K562 (cell line): ENCODE data around the gene GLIS1. TPM values are rescaled to one million over a fixed set of nuclear protein-coding genes. Genes with fewer than 3 reads are reported as not detected.

Experiments used
- ATAC-seq: fragments of 200-7000 bp; cut with Tn5 transposase; 3 replicates; pipeline ENCODE4 v1.9.1; 2020; ENCODE audit warnings: moderate library complexity
- BruUV-seq: library from RNA; stranded (reverse); fragments of 400-500 nt; replicated peaks from 2 replicates; lab custom pipeline; 2021; lab: Mats Ljungman, UMichigan
- CTCF ChIA-PET: fragments of 300-600 bp; formaldehyde crosslinking; extraction: SDS; loops from one replicate; lab custom pipeline; 2021; ENCODE audit warnings: low intra/inter-chr PET ratio; lab: Yijun Ruan, JAX
- POLR2A ChIA-PET: fragments of 300-600, 350-650 bp; sonication (Branson Sonifier 250); formaldehyde crosslinking; extraction: SDS; loops from one replicate; lab custom pipeline; 2021; ENCODE audit warnings: antibody characterized with exemption, inconsistent platforms; lab: Yijun Ruan, JAX
- DNase-seq, 4 experiments: peaks; one replicate each; pipeline versions ENCODE4 v3.0.0 to v3.0.0-alpha.2; 2011 to 2018; ENCODE audit warnings: low spot score in 3 of 4, mixed read lengths in 3 of 4; ENCODE audit errors: extremely low read depth in 1 of 4
- FAIRE-seq: peaks from 2 replicates; lab custom pipeline; 2011; peaks lifted over from hg19 to GRCh38; lab: Jason Lieb, UNC
- H2AFZ ChIP-seq: 2 replicates; pipeline ENCODE4 v1.6.0; 2011; ENCODE audit warnings: low read depth, low read length, control low read depth, inconsistent platforms
- H3K27ac ChIP-seq: fragments of 200-600 bp; 3 replicates; pipeline ENCODE4 v1.8.0; 2011; ENCODE audit warnings: low read depth, mild to moderate bottlenecking, control low read depth, inconsistent platforms, low read length, moderate library complexity, mixed read lengths; ENCODE audit errors: extremely low read depth
- H3K27me3 ChIP-seq, 2 experiments: fragments of 300-600 bp in 1 of 2; 2 replicates in 1 of 2; 3 replicates in 1 of 2; pipeline versions ENCODE4 v1.6.0 to v1.8.0; 2011; ENCODE audit warnings: inconsistent platforms in 2 of 2, low read length in 2 of 2, mild to moderate bottlenecking in 1 of 2, mixed read lengths in 1 of 2, moderate library complexity in 1 of 2; ENCODE audit not compliant: control insufficient read depth in 2 of 2, insufficient read depth in 2 of 2
- H3K36me3 ChIP-seq: fragments of 300-600 bp; 3 replicates; pipeline ENCODE4 v1.8.0; 2011; ENCODE audit warnings: mild to moderate bottlenecking, low read length, inconsistent platforms; ENCODE audit not compliant: control insufficient read depth, insufficient read depth
- H3K4me1 ChIP-seq, 2 experiments: fragments of 200-600 bp in 1 of 2; replicated peaks in 1 of 2; 2 replicates in 1 of 2; 3 replicates in 1 of 2; pipeline versions ENCODE4 v1.5.1 to v1.8.0; 2011; ENCODE audit warnings: inconsistent platforms in 2 of 2, low read length in 2 of 2, mild to moderate bottlenecking in 1 of 2, mixed read lengths in 1 of 2, moderate library complexity in 1 of 2; ENCODE audit not compliant: control insufficient read depth in 2 of 2, insufficient read depth in 2 of 2
- H3K4me2 ChIP-seq: 2 replicates; pipeline ENCODE4 v1.6.1; 2011; ENCODE audit warnings: low read length, control low read depth, inconsistent platforms, mixed read lengths; ENCODE audit not compliant: insufficient read depth
- H3K4me3 ChIP-seq: fragments of 200-600 bp; sonication (generic), shearing (Covaris generic); 2 replicates; pipeline ENCODE4 v1.5.1; 2016; ENCODE audit warnings: control low read depth, inconsistent platforms
- H3K79me2 ChIP-seq: fragments of 200-600 bp; 3 replicates; pipeline ENCODE4 v1.8.0; 2011; ENCODE audit warnings: low read length, inconsistent platforms; ENCODE audit not compliant: control insufficient read depth, insufficient read depth
- H3K9ac ChIP-seq, 2 experiments: 2 replicates each; pipeline versions ENCODE4 v1.6.0 to v1.6.1; 2011; ENCODE audit warnings: low read depth in 2 of 2, low read length in 2 of 2, control low read depth in 1 of 2, inconsistent platforms in 1 of 2, mild to moderate bottlenecking in 1 of 2, mixed read lengths in 1 of 2; ENCODE audit not compliant: insufficient read depth in 1 of 2
- H3K9me1 ChIP-seq: one replicate; pipeline ENCODE4 v1.6.0; 2011; ENCODE audit warnings: inconsistent platforms, mild to moderate bottlenecking, low read length, moderate library complexity; ENCODE audit not compliant: control insufficient read depth, insufficient read depth
- H3K9me3 ChIP-seq: replicated peaks from 2 replicates; pipeline ENCODE4 v1.5.1; 2011; ENCODE audit warnings: low read depth, low read length, inconsistent platforms; ENCODE audit not compliant: control insufficient read depth, insufficient read depth
- H4K20me1 ChIP-seq: replicated peaks from 2 replicates; pipeline ENCODE4 v1.6.1; 2011; ENCODE audit warnings: low read length, inconsistent platforms, mixed read lengths; ENCODE audit not compliant: control insufficient read depth, insufficient read depth
- ETV6 ChIP-seq, 3 experiments: fragments of 150-350 bp in 1 of 3; sonication (generic) in 1 of 3; formaldehyde crosslinking in 1 of 3; IDR thresholded peaks; 2 replicates each; pipeline versions ENCODE4 v1.6.1 to v1.8.0; 2014 to 2022; ENCODE audit warnings: borderline replicate concordance in 2 of 3, low read depth in 2 of 3, antibody characterized with exemption in 1 of 3, low read length in 1 of 3, mild to moderate bottlenecking in 1 of 3, missing genetic modification reagents in 1 of 3
- FOS ChIP-seq: IDR thresholded peaks from 3 replicates; pipeline ENCODE4 v1.6.1; 2011; ENCODE audit not compliant: insufficient read length; ENCODE audit errors: extremely low read depth
- ZNF212 ChIP-seq: fragments of 450-650 bp; formaldehyde crosslinking; IDR thresholded peaks from 2 replicates; pipeline ENCODE4 v1.4.0; 2020; ENCODE audit warnings: mild to moderate bottlenecking
- WGBS: fragments of 100-300 bp; shearing (Covaris generic); methylation state at CpG from one replicate; pipeline ENCODE4 v1.1.6; 2016; ENCODE audit warnings: low coverage, mixed read lengths; ENCODE audit not compliant: insufficient coverage; ENCODE audit errors: missing lambda C conversion rate; 5-methylcytosine and 5-hydroxymethylcytosine counted together
- in situ Hi-C: fragments of 300-500 bp; cut with MboI; formaldehyde crosslinking; loops from 4 replicates; pipeline ENCODE4 v1.15.0; 2018; ENCODE audit warnings: inconsistent platforms, mixed read lengths
- intact Hi-C: fragments of 100-400 bp; cut with micrococcal nuclease; formaldehyde crosslinking; loops from 2 replicates; pipeline ENCODE4 v1.14.2; 2022
- polyA plus RNA-seq, 8 experiments: library from polyadenylated mRNA; depleted of rRNA in 4 of 8; stranded (reverse) in 5 of 8; unstranded in 3 of 8; fragments of >200 nt; fragmentation: Nextera tagmentation in 2 of 8; fragmentation: Illumina TruSeq in 1 of 8; extraction: Ambion mirVana in 2 of 8; extraction: Trizol in 1 of 8; gene quantifications; 2 replicates each; pipeline versions ENCODE4 v1.2.1 to v1.2.3, GENCODE V29; 2011 to 2014; ENCODE audit warnings: inconsistent platforms in 1 of 8, missing spikeins in 1 of 8
- total RNA-seq, 7 experiments: library from RNA; depleted of rRNA in 6 of 7; stranded (reverse); fragments of >200 nt in 6 of 7; fragmentation: Illumina TruSeq in 2 of 7; extraction: Trizol in 2 of 7; gene quantifications; 2 replicates each; pipeline versions ENCODE4 v1.2.1 to v1.2.3, GENCODE V29; 2011 to 2021; ENCODE audit warnings: low replicate concordance in 1 of 7
- TF ChIP-seq, protein P1 (sequence below), 2 experiments: fragments of 450-650 bp in 1 of 2; sonication (generic) in 1 of 2; formaldehyde crosslinking in 1 of 2; IDR thresholded peaks; 2 replicates each; pipeline versions ENCODE4 v1.7.1 to v1.9.0; 2016 to 2022; ENCODE audit warnings: inconsistent platforms in 1 of 2, mild to moderate bottlenecking in 1 of 2, missing genetic modification reagents in 1 of 2

Gene GLIS1
- total and polyA plus RNA-seq, 9 of the 15 experiments (the other 6 are each of a cell fraction or from before 2014, with no cell fraction given), result not detected

DNA sequence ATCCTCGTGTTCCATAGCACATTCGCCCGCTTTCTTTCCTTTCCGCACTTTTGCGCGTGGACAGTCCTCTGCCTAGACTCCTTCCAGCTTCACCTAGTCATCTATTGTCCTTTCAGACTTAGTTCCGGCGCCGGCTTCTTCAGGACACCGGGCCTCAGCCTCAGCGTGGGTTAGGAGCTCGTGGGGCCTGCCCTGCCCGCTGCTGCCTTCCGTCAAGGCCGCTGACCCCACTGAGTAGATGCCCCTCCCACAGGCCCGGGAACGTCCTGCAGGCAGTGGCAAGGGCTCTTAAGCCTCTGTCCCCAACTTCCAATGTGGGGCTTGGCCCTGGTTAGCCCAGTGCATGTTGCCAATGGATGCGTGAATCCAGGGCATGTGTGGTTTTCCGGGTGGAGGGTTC, 268.4 kb downstream of the GLIS1 start:
- WGBS, result 35% methylated on average over 17 of the region's 19 CpGs
- Histone ChIP-seq H3K79me2 (no peaks in the 10 kb centered on the region), H3K4me2 (no peak overlapping the region), H3K27ac (no peak overlapping the region), H3K36me3 (no peaks in the 10 kb centered on the region), H3K9me3 (no peaks in the 10 kb centered on the region), H3K27me3 (peaks cover 19 to 60% of the 10 kb centered on the region in 2 experiments; a peak in 4 of 5 replicates), H3K4me1 (peaks cover 0 to 9% of the 10 kb centered on the region in 2 experiments; a peak in 2 of 5 replicates), H4K20me1 (no peaks in the 10 kb centered on the region), H2AFZ (no peak overlapping the region), H3K9ac (no peak overlapping the region), H3K9me1 (no peaks in the 10 kb centered on the region), H3K4me3 (no peak overlapping the region)
- DNase-seq (no peak), FAIRE-seq (no peak), ATAC-seq (no peak)
- TF ChIP-seq ETV6 (IDR thresholded peaks at IDR 0.05; ENCODE audit: borderline replicate concordance in 1 of 2, low read depth in 2 of 2, low read length in 1 of 2) (no peak), ETV6 (CRISPR knock-in tag; IDR thresholded peaks at IDR 0.05; ENCODE audit: borderline replicate concordance) (no peak), FOS (no peak), ZNF212 (no peak)
- TF ChIP-seq, protein P1, sequence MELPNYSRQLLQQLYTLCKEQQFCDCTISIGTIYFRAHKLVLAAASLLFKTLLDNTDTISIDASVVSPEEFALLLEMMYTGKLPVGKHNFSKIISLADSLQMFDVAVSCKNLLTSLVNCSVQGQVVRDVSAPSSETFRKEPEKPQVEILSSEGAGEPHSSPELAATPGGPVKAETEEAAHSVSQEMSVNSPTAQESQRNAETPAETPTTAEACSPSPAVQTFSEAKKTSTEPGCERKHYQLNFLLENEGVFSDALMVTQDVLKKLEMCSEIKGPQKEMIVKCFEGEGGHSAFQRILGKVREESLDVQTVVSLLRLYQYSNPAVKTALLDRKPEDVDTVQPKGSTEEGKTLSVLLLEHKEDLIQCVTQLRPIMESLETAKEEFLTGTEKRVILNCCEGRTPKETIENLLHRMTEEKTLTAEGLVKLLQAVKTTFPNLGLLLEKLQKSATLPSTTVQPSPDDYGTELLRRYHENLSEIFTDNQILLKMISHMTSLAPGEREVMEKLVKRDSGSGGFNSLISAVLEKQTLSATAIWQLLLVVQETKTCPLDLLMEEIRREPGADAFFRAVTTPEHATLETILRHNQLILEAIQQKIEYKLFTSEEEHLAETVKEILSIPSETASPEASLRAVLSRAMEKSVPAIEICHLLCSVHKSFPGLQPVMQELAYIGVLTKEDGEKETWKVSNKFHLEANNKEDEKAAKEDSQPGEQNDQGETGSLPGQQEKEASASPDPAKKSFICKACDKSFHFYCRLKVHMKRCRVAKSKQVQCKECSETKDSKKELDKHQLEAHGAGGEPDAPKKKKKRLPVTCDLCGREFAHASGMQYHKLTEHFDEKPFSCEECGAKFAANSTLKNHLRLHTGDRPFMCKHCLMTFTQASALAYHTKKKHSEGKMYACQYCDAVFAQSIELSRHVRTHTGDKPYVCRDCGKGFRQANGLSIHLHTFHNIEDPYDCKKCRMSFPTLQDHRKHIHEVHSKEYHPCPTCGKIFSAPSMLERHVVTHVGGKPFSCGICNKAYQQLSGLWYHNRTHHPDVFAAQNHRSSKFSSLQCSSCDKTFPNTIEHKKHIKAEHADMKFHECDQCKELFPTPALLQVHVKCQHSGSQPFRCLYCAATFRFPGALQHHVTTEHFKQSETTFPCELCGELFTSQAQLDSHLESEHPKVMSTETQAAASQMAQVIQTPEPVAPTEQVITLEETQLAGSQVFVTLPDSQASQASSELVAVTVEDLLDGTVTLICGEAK (IDR thresholded peaks at IDR 0.05), result no peak
- TF ChIP-seq, protein P1 (CRISPR knock-in tag; IDR thresholded peaks at IDR 0.05), result no peak
- POLR2A ChIA-PET, result no interaction called here
- CTCF ChIA-PET, result no interaction called here
- intact Hi-C loops, result no loop called here
- no TSS peak for BruUV-seq
- in situ Hi-C loops, result no loop called here
